ENCODE measurements around the gene BMP5.

DNA sequence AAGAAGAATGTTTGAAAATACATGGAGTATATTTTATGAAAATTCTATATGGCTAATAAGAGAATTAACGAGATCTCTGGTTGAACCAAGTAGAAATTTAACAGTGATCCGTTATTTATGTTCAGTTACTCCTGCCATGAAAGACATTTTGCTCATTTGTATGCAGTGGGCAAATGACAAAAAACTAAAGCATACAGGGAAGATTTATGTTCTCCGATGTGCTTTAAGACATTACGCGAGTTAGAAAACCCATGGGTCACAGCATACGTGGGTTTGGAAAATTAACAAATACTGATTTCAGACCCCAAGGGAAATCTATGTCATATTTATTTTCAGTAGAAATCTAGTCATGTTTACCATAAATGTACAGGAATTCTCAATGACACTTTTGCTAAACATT, 90.1 kb downstream of the BMP5 start:
- TF ChIP-seq, protein P1, sequence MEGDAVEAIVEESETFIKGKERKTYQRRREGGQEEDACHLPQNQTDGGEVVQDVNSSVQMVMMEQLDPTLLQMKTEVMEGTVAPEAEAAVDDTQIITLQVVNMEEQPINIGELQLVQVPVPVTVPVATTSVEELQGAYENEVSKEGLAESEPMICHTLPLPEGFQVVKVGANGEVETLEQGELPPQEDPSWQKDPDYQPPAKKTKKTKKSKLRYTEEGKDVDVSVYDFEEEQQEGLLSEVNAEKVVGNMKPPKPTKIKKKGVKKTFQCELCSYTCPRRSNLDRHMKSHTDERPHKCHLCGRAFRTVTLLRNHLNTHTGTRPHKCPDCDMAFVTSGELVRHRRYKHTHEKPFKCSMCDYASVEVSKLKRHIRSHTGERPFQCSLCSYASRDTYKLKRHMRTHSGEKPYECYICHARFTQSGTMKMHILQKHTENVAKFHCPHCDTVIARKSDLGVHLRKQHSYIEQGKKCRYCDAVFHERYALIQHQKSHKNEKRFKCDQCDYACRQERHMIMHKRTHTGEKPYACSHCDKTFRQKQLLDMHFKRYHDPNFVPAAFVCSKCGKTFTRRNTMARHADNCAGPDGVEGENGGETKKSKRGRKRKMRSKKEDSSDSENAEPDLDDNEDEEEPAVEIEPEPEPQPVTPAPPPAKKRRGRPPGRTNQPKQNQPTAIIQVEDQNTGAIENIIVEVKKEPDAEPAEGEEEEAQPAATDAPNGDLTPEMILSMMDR (IDR thresholded peaks at IDR 0.05): no peak
- TF ChIP-seq POLR2A (IDR thresholded peaks at IDR 0.05): no peak
